Upper lobe of right lung (tissue), 1 donor: ENCODE data around the gene DCC. TPM values are rescaled to one million over a fixed set of nuclear protein-coding genes. Genes with fewer than 3 reads are reported as not detected.

Source experiments
- ATAC-seq: fragments of 200-7000 bp; cut with Tn5 transposase; one replicate; pipeline ENCODE4 v1.9.1; 2020; ENCODE audit warnings: mild to moderate bottlenecking, moderate library complexity
- DNase-seq: peaks from one replicate; pipeline ENCODE4 v3.0.0-alpha.2; 2020
- H3K27ac ChIP-seq: fragments of 200-600 bp; one replicate; pipeline ENCODE4 v1.8.0; 2022
- H3K27me3 ChIP-seq: fragments of 200-600 bp; one replicate; pipeline ENCODE4 v1.8.0; 2022; ENCODE audit warnings: mild to moderate bottlenecking
- H3K36me3 ChIP-seq: fragments of 200-600 bp; one replicate; pipeline ENCODE4 v1.8.0; 2022
- H3K4me1 ChIP-seq: fragments of 200-600 bp; one replicate; pipeline ENCODE4 v1.8.0; 2022
- H3K4me3 ChIP-seq: fragments of 200-600 bp; one replicate; pipeline ENCODE4 v1.8.0; 2022; ENCODE audit warnings: mild to moderate bottlenecking
- H3K9me3 ChIP-seq: fragments of 200-600 bp; one replicate; pipeline ENCODE4 v1.8.0; 2022
- intact Hi-C: fragments of 100-400 bp; cut with DNase I; formaldehyde crosslinking; loops from one replicate; pipeline ENCODE4 v1.11.0; 2022
- total RNA-seq: library from RNA; stranded (reverse); fragmentation: NEBNext Ultra II Directional; extraction: Animal tissue kit (Norgen Biotek cat#: 25700); gene quantifications from one replicate; pipeline ENCODE4 v1.2.1, GENCODE V29; 2021
- TF ChIP-seq, protein P1 (sequence below): fragments of 200-600 bp; IDR thresholded peaks from one replicate; pipeline ENCODE4 v1.8.0; 2022; ENCODE audit warnings: antibody characterized with exemption
- donor health status: DM: no; HTN: yes; CAD: no; lungs with severe emphysema.

The DCC gene
- total RNA-seq, 1 donor from 2014 or later: 7.1 TPM

DNA sequence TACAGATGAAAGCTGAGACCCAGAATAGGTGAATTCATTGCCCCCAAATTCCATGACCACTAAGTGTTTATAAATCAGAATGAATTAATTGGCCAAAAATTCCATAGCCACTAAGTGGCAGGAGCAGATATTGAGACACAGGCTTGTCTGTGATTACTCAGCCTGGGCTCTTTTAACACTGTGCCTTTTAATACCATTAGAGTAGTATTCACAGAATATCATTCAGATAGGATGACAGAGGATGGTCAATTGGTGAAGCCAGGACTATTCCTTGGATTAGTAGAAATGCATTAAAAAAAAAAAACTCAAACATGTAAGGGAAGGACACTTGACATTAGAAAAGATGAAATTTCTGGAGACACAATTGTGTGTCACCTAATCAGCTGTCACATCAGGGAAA is 698.6 kb downstream of the DCC start:
- no peaks in the 10 kb centered on the region for H3K36me3 ChIP-seq
- no peaks in the 10 kb centered on the region for H3K4me1 ChIP-seq
- intact Hi-C loops: no loop called here
- DNase-seq (no peak), ATAC-seq (no peak)
- TF ChIP-seq, protein P1, sequence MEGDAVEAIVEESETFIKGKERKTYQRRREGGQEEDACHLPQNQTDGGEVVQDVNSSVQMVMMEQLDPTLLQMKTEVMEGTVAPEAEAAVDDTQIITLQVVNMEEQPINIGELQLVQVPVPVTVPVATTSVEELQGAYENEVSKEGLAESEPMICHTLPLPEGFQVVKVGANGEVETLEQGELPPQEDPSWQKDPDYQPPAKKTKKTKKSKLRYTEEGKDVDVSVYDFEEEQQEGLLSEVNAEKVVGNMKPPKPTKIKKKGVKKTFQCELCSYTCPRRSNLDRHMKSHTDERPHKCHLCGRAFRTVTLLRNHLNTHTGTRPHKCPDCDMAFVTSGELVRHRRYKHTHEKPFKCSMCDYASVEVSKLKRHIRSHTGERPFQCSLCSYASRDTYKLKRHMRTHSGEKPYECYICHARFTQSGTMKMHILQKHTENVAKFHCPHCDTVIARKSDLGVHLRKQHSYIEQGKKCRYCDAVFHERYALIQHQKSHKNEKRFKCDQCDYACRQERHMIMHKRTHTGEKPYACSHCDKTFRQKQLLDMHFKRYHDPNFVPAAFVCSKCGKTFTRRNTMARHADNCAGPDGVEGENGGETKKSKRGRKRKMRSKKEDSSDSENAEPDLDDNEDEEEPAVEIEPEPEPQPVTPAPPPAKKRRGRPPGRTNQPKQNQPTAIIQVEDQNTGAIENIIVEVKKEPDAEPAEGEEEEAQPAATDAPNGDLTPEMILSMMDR: no peak
- H3K27me3 ChIP-seq: no peaks in the 10 kb centered on the region
- H3K9me3 ChIP-seq: no peaks in the 10 kb centered on the region
- H3K4me3 ChIP-seq: no peak overlapping the region
- no peak overlapping the region for H3K27ac ChIP-seq

DNA sequence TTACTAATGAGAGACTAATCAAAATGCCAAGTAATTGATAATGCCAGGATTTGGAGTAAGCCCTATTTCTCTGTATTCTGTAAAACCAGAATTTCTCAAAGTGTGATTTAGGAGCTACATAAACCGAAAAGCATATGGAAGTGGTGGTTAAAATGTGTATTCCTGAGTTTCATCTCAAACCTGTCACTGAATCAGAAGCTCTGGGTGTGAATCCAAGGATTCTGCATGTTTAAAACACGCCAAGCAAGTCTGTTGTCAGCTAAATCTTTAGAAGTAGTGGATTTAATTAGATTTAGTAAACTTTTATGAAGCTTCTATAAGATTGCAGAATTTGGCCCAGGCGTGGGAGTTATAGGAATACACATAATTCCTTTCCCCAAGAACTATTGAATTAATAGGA is 700.3 kb downstream of the DCC start:
- no peak overlapping the region for H3K4me3 ChIP-seq
- DNase-seq: no peak
- TF ChIP-seq, protein P1: no peak

DNA sequence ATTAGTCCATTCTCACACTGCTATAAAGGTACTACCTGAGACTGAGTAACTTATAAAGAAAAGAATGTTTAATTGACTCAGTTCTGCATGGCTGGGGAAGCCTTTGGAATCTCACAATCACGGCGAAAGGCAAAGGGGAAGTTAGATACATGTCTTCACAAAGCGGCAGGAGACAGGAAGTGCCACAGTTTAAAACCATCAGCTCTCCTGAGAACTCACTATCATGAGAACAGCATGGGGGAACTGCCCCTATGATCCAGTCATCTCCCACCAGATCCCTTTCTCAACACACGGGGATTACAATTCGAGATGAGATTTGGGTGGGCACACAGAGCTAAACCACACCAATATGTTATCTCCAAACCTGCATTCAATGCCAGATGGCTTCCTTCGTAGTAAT is 716.1 kb downstream of the DCC start:
- TF ChIP-seq, protein P1: no peak
- DNase-seq (no peak), ATAC-seq (no peak)
- no peaks in the 10 kb centered on the region for H3K9me3 ChIP-seq
- H3K4me3 ChIP-seq: no peak overlapping the region
- no peaks in the 10 kb centered on the region for H3K36me3 ChIP-seq
- H3K27me3 ChIP-seq: no peaks in the 10 kb centered on the region
- H3K27ac ChIP-seq: no peak overlapping the region
- no peaks in the 10 kb centered on the region for H3K4me1 ChIP-seq
- intact Hi-C loops: no loop called here

More for the DNA sequence above, 700.3 kb downstream of the DCC start:
- Histone ChIP-seq H3K36me3 (no peaks in the 10 kb centered on the region), H3K27ac (no peak overlapping the region), H3K9me3 (peaks cover 3% of the 10 kb centered on the region), H3K27me3 (no peaks in the 10 kb centered on the region), H3K4me1 (no peaks in the 10 kb centered on the region)
- intact Hi-C loops: no loop called here
- no peak for ATAC-seq

DNA sequence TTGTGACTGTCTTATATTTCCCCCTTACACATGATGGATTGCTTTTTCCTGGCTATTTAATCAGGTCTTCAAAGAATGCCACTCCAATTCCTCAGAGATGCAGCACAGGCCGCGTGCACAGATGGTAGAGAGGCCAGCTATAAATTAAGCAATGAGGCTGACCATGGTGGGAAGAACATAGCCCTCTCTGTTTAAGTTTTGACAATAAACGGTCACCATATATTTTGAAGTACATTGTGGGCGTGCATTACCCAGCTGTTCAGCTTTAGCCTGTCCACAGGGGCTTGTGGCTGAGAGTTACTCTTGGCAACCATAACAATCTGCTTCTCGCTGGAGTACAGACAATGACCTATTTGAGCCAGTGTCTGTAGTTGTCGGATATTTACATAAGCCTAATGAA is 730.8 kb downstream of the DCC start:
- H3K4me1 ChIP-seq: no peaks in the 10 kb centered on the region

DNA sequence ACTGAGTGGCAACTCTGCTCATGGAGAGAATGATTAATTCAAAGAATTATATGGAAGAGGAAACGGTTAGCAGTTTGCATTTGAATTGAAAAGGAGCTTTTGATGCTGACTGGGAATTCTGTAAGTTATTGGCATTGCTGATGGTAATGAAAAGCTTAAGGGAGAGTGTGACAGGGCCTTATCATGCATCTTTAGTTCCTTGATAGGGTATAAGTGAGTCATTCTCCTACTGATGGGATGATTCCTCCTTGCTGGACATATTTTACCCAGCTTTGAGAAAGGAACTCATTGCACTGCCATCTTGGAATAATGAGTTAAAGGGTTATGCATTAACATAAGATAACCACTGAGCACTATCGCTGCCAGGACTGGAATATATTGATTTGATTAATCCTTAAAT is 740.7 kb downstream of the DCC start:
- intact Hi-C loops: no loop called here
- Histone ChIP-seq H3K9me3 (peaks cover 6% of the 10 kb centered on the region), H3K27ac (no peak overlapping the region), H3K27me3 (no peaks in the 10 kb centered on the region), H3K4me3 (no peak overlapping the region), H3K4me1 (no peaks in the 10 kb centered on the region), H3K36me3 (no peaks in the 10 kb centered on the region)
- no peak for ATAC-seq
- no peak for DNase-seq
- TF ChIP-seq, protein P1: no peak

More for the DNA sequence above, 730.8 kb downstream of the DCC start:
- ATAC-seq: no peak
- no peaks in the 10 kb centered on the region for H3K9me3 ChIP-seq
- DNase-seq: no peak
- no peak overlapping the region for H3K27ac ChIP-seq
- H3K4me3 ChIP-seq: no peak overlapping the region
- H3K36me3 ChIP-seq: no peaks in the 10 kb centered on the region
- intact Hi-C loops: no loop called here
- H3K27me3 ChIP-seq: no peaks in the 10 kb centered on the region
- TF ChIP-seq, protein P1: no peak

DNA sequence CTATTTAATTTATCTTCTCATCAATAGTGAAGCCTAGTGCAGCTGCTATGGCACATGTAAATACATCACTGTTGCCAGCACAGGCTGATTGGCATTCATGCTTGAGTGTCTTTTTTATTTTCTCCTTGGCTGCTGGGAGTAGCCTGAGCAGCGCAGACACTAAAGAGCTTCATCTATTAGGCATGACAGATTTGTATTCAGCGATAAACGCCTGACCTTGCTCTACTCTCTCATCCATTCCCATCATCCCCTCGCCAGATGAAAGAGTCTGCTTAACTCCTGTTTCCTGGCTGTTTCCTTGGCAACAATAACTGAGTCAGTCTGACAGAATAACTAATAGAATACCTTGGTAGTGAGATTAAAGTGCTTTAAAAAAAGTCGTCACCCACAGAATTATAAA is 753.6 kb downstream of the DCC start:
- no peak for ATAC-seq
- TF ChIP-seq, protein P1: no peak
- DNase-seq: no peak
- no peak overlapping the region for H3K4me3 ChIP-seq
- H3K36me3 ChIP-seq: no peaks in the 10 kb centered on the region
- no peak overlapping the region for H3K27ac ChIP-seq
- intact Hi-C loops: no loop called here
- no peaks in the 10 kb centered on the region for H3K4me1 ChIP-seq
- no peaks in the 10 kb centered on the region for H3K27me3 ChIP-seq
- no peaks in the 10 kb centered on the region for H3K9me3 ChIP-seq
